HT1080 (cell line): ENCODE results near the gene F12. TPM values are rescaled to one million over a fixed set of nuclear protein-coding genes. Genes with fewer than 3 reads are reported as not detected.

ENCODE experiments used
- DNase-seq: peaks from one replicate; pipeline ENCODE4 v3.0.0-alpha.2; 2015; ENCODE audit warnings: low read depth
- total RNA-seq: library from RNA; depleted of rRNA; stranded (reverse); fragments of >200 nt; shearing (Covaris generic); gene quantifications from 2 replicates; pipeline ENCODE4 v1.2.3, GENCODE V29; 2014

The F12 gene
- total RNA-seq, 1 experiment from 2014 or later, result 15.2 TPM

- peak; percentile 61 for DNase-seq
Measured at GRCh38 chr5:177447066-177447610, 37.8 kb upstream of the F12 start.

- peak; percentile 56 for DNase-seq
Measured at GRCh38 chr5:177446200-177447065, 37.1 kb upstream of the F12 start, which contains the start of gene PRR7. TSS of gene PRR7 (plus strand) at chr5:177446814. CDS start at chr5:177455068, 8,254 bp downstream.

GRCh38 chr5:177445917-177446199 is 36.5 kb upstream of the F12 start:
- DNase-seq, result no peak

- no peak for DNase-seq
Measured at GRCh38 chr5:177445052-177445916, 35.9 kb upstream of the F12 start.

GRCh38 chr5:177444106-177445051 is 35.0 kb upstream of the F12 start:
- no peak for DNase-seq

GRCh38 chr5:177443144-177443983 is 34.0 kb upstream of the F12 start:
- DNase-seq, result no peak

- DNase-seq, result no peak
Measured at GRCh38 chr5:177442066-177442826, 32.9 kb upstream of the F12 start.

- no peak for DNase-seq
Measured at GRCh38 chr5:177440990-177441780, 31.8 kb upstream of the F12 start.

GRCh38 chr5:177440211-177440989 is 31.0 kb upstream of the F12 start:
- DNase-seq, result no peak

- DNase-seq, result no peak
Measured at GRCh38 chr5:177439518-177440053, 30.2 kb upstream of the F12 start.

- DNase-seq, result no peak
Measured at GRCh38 chr5:177438468-177438867, 29.1 kb upstream of the F12 start.

GRCh38 chr5:177437623-177438022 is 28.3 kb upstream of the F12 start:
- no peak for DNase-seq

- DNase-seq, result no peak
Measured at GRCh38 chr5:177435847-177436536, 26.6 kb upstream of the F12 start.

- no peak for DNase-seq
Measured at GRCh38 chr5:177434942-177435738, 25.8 kb upstream of the F12 start.

GRCh38 chr5:177434437-177434836 is 25.1 kb upstream of the F12 start:
- peak; percentile 63 for DNase-seq

GRCh38 chr5:177433658-177434217 is 24.4 kb upstream of the F12 start:
- DNase-seq, result no peak
